K562 (cell line): Measurements from ENCODE around the gene RNF41. TPM values are rescaled to one million over a fixed set of nuclear protein-coding genes. Genes with fewer than 3 reads are reported as not detected.
A peak's percentile ranks its signal among the peaks of the same experiment; 100 is the strongest.

Source experiments
- ATAC-seq: fragments of 200-7000 bp; cut with Tn5 transposase; 3 replicates; pipeline ENCODE4 v1.9.1; 2020; ENCODE audit warnings: moderate library complexity
- BruUV-seq: library from RNA; stranded (reverse); fragments of 400-500 nt; replicated peaks from 2 replicates; lab custom pipeline; 2021; lab: Mats Ljungman, UMichigan
- CTCF ChIA-PET: fragments of 300-600 bp; formaldehyde crosslinking; extraction: SDS; loops from one replicate; lab custom pipeline; 2021; ENCODE audit warnings: low intra/inter-chr PET ratio; lab: Yijun Ruan, JAX
- POLR2A ChIA-PET: fragments of 300-600, 350-650 bp; sonication (Branson Sonifier 250); formaldehyde crosslinking; extraction: SDS; loops from one replicate; lab custom pipeline; 2021; ENCODE audit warnings: antibody characterized with exemption, inconsistent platforms; lab: Yijun Ruan, JAX
- DNase-seq, 4 experiments: peaks; one replicate each; pipeline versions ENCODE4 v3.0.0 to v3.0.0-alpha.2; 2011 to 2018; ENCODE audit warnings: low spot score in 3 of 4, mixed read lengths in 3 of 4; ENCODE audit errors: extremely low read depth in 1 of 4
- FAIRE-seq: peaks from 2 replicates; lab custom pipeline; 2011; peaks lifted over from hg19 to GRCh38; lab: Jason Lieb, UNC
- H2AFZ ChIP-seq: 2 replicates; pipeline ENCODE4 v1.6.0; 2011; ENCODE audit warnings: low read depth, low read length, control low read depth, inconsistent platforms
- H3K27ac ChIP-seq: fragments of 200-600 bp; 3 replicates; pipeline ENCODE4 v1.8.0; 2011; ENCODE audit warnings: low read depth, mild to moderate bottlenecking, control low read depth, inconsistent platforms, low read length, moderate library complexity, mixed read lengths; ENCODE audit errors: extremely low read depth
- H3K27me3 ChIP-seq, 2 experiments: fragments of 300-600 bp in 1 of 2; 2 replicates in 1 of 2; 3 replicates in 1 of 2; pipeline versions ENCODE4 v1.6.0 to v1.8.0; 2011; ENCODE audit warnings: inconsistent platforms in 2 of 2, low read length in 2 of 2, mild to moderate bottlenecking in 1 of 2, mixed read lengths in 1 of 2, moderate library complexity in 1 of 2; ENCODE audit not compliant: control insufficient read depth in 2 of 2, insufficient read depth in 2 of 2
- H3K36me3 ChIP-seq: fragments of 300-600 bp; 3 replicates; pipeline ENCODE4 v1.8.0; 2011; ENCODE audit warnings: mild to moderate bottlenecking, low read length, inconsistent platforms; ENCODE audit not compliant: control insufficient read depth, insufficient read depth
- H3K4me1 ChIP-seq, 2 experiments: fragments of 200-600 bp in 1 of 2; replicated peaks in 1 of 2; 2 replicates in 1 of 2; 3 replicates in 1 of 2; pipeline versions ENCODE4 v1.5.1 to v1.8.0; 2011; ENCODE audit warnings: inconsistent platforms in 2 of 2, low read length in 2 of 2, mild to moderate bottlenecking in 1 of 2, mixed read lengths in 1 of 2, moderate library complexity in 1 of 2; ENCODE audit not compliant: control insufficient read depth in 2 of 2, insufficient read depth in 2 of 2
- H3K4me2 ChIP-seq: 2 replicates; pipeline ENCODE4 v1.6.1; 2011; ENCODE audit warnings: low read length, control low read depth, inconsistent platforms, mixed read lengths; ENCODE audit not compliant: insufficient read depth
- H3K4me3 ChIP-seq: fragments of 200-600 bp; sonication (generic), shearing (Covaris generic); 2 replicates; pipeline ENCODE4 v1.5.1; 2016; ENCODE audit warnings: control low read depth, inconsistent platforms
- H3K79me2 ChIP-seq: fragments of 200-600 bp; 3 replicates; pipeline ENCODE4 v1.8.0; 2011; ENCODE audit warnings: low read length, inconsistent platforms; ENCODE audit not compliant: control insufficient read depth, insufficient read depth
- H3K9ac ChIP-seq, 2 experiments: 2 replicates each; pipeline versions ENCODE4 v1.6.0 to v1.6.1; 2011; ENCODE audit warnings: low read depth in 2 of 2, low read length in 2 of 2, control low read depth in 1 of 2, inconsistent platforms in 1 of 2, mild to moderate bottlenecking in 1 of 2, mixed read lengths in 1 of 2; ENCODE audit not compliant: insufficient read depth in 1 of 2
- H3K9me1 ChIP-seq: one replicate; pipeline ENCODE4 v1.6.0; 2011; ENCODE audit warnings: inconsistent platforms, mild to moderate bottlenecking, low read length, moderate library complexity; ENCODE audit not compliant: control insufficient read depth, insufficient read depth
- H3K9me3 ChIP-seq: replicated peaks from 2 replicates; pipeline ENCODE4 v1.5.1; 2011; ENCODE audit warnings: low read depth, low read length, inconsistent platforms; ENCODE audit not compliant: control insufficient read depth, insufficient read depth
- H4K20me1 ChIP-seq: replicated peaks from 2 replicates; pipeline ENCODE4 v1.6.1; 2011; ENCODE audit warnings: low read length, inconsistent platforms, mixed read lengths; ENCODE audit not compliant: control insufficient read depth, insufficient read depth
- ARNT ChIP-seq, 2 experiments: fragments of 450-650 bp; IDR thresholded peaks; 2 replicates each; pipeline ENCODE4 v1.6.1; 2016; ENCODE audit warnings: mild to moderate bottlenecking in 1 of 2
- DACH1 ChIP-seq: fragments of 450-650 bp; IDR thresholded peaks from 2 replicates; pipeline ENCODE4 v1.6.1; 2018; ENCODE audit not compliant: partially characterized antibody
- GTF2F1 ChIP-seq: IDR thresholded peaks from 2 replicates; pipeline ENCODE4 v1.6.1; 2011; ENCODE audit warnings: low read depth, low read length, improper control_type of control experiment
- HNRNPLL ChIP-seq: fragments of 200-400 bp; formaldehyde crosslinking; IDR thresholded peaks from 2 replicates; pipeline ENCODE4 v1.6.1; 2017; ENCODE audit warnings: low read length, low read depth, mild to moderate bottlenecking; ENCODE audit not compliant: poor library complexity, severe bottlenecking
- MAFF ChIP-seq: IDR thresholded peaks from 2 replicates; pipeline ENCODE4 v1.6.1; 2012; ENCODE audit warnings: low read length, improper control_type of control experiment
- MYC ChIP-seq, 2 experiments: fragments of 250-450 bp in 1 of 2; sonication (Bioruptor Pico) in 1 of 2; IDR thresholded peaks; 2 replicates each; pipeline versions ENCODE4 v1.5.1 to v1.6.1; 2012 to 2021; ENCODE audit warnings: low read depth in 2 of 2, borderline replicate concordance in 1 of 2, improper control_type of control experiment in 1 of 2, low read length in 1 of 2, mild to moderate bottlenecking in 1 of 2, moderate library complexity in 1 of 2
- NEUROD1 ChIP-seq: fragments of 150-350 bp; IDR thresholded peaks from 2 replicates; pipeline ENCODE4 v1.6.1; 2014; ENCODE audit warnings: borderline replicate concordance, low read length, low read depth; ENCODE audit not compliant: partially characterized antibody
- NR3C1 ChIP-seq: sonication (generic); formaldehyde crosslinking; IDR thresholded peaks from 2 replicates; pipeline ENCODE4 v1.8.1; 2022; ENCODE audit warnings: missing genetic modification reagents
- NRF1 ChIP-seq, 2 experiments: fragments of 450-650 bp; IDR thresholded peaks in 1 of 2; conservative IDR thresholded peaks in 1 of 2; 2 replicates each; pipeline ENCODE4 v1.6.1; 2014; ENCODE audit warnings: mild to moderate bottlenecking in 2 of 2
- SMAD4 ChIP-seq: fragments of 250-450 bp; sonication (Bioruptor Pico); conservative IDR thresholded peaks from 2 replicates; pipeline ENCODE4 v1.8.0; 2021; ENCODE audit warnings: inconsistent platforms, mild to moderate bottlenecking, moderate library complexity
- ZFP30 ChIP-seq: fragments of 250-450 bp; sonication (Bioruptor Pico); IDR thresholded peaks from 2 replicates; pipeline ENCODE4 v1.8.0; 2022; ENCODE audit warnings: moderate library complexity, mild to moderate bottlenecking, inconsistent platforms, borderline replicate concordance
- ZNF431 ChIP-seq: sonication (generic); formaldehyde crosslinking; IDR thresholded peaks from 2 replicates; pipeline ENCODE4 v1.8.0; 2022; ENCODE audit warnings: mild to moderate bottlenecking, missing genetic modification reagents
- WGBS: fragments of 100-300 bp; shearing (Covaris generic); methylation state at CpG from one replicate; pipeline ENCODE4 v1.1.6; 2016; ENCODE audit warnings: low coverage, mixed read lengths; ENCODE audit not compliant: insufficient coverage; ENCODE audit errors: missing lambda C conversion rate; 5-methylcytosine and 5-hydroxymethylcytosine counted together
- in situ Hi-C: fragments of 300-500 bp; cut with MboI; formaldehyde crosslinking; loops from 4 replicates; pipeline ENCODE4 v1.15.0; 2018; ENCODE audit warnings: inconsistent platforms, mixed read lengths
- intact Hi-C: fragments of 100-400 bp; cut with micrococcal nuclease; formaldehyde crosslinking; loops from 2 replicates; pipeline ENCODE4 v1.14.2; 2022
- polyA plus RNA-seq, 8 experiments: library from polyadenylated mRNA; depleted of rRNA in 4 of 8; stranded (reverse) in 5 of 8; unstranded in 3 of 8; fragments of >200 nt; fragmentation: Nextera tagmentation in 2 of 8; fragmentation: Illumina TruSeq in 1 of 8; extraction: Ambion mirVana in 2 of 8; extraction: Trizol in 1 of 8; gene quantifications; 2 replicates each; pipeline versions ENCODE4 v1.2.1 to v1.2.3, GENCODE V29; 2011 to 2014; ENCODE audit warnings: inconsistent platforms in 1 of 8, missing spikeins in 1 of 8
- total RNA-seq, 7 experiments: library from RNA; depleted of rRNA in 6 of 7; stranded (reverse); fragments of >200 nt in 6 of 7; fragmentation: Illumina TruSeq in 2 of 7; extraction: Trizol in 2 of 7; gene quantifications; 2 replicates each; pipeline versions ENCODE4 v1.2.1 to v1.2.3, GENCODE V29; 2011 to 2021; ENCODE audit warnings: low replicate concordance in 1 of 7
- TF ChIP-seq, protein P1 (sequence below): fragments of 450-650 bp; IDR thresholded peaks from one replicate; pipeline ENCODE4 v1.6.1; 2018; ENCODE audit warnings: mild to moderate bottlenecking, moderate library complexity; ENCODE audit not compliant: partially characterized antibody

Gene RNF41
- total and polyA plus RNA-seq, 9 of the 15 experiments (the other 6 are each of a cell fraction or from before 2014, with no cell fraction given): 28.2 to 46.8 (median 33.8) TPM

DNA sequence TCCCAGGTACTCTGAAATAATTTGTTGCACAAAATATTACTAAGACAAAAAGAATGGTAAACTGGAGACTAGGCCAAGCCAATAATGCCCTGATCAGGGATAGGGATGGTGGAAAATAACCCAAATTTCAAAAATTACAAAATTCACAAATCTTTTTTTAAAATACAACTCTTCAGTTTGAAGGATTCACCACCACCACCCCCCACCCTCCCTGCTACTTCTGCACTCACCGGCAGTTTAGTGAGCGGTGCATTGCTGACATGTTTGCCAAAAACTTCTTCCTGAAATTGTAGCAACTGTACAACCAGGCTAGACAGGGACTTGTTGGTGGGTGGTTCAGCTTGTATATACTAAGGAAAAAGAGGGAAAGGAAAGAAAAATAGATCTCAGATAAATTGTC lies 34.8 kb downstream of the RNF41 start:
- DNase-seq: no peak
- POLR2A ChIA-PET: interaction anchor here (1.7 to 5.9 kb wide), 5 partner anchors 10 to 68 kb away, joined by 10 to 54 read pairs (median 11); partner anchors contain the start of genes ESYT1, MYL6 and ZC3H10
- Histone ChIP-seq H3K4me3 (peak overlapping the region; percentile 85; the same call in 1 of the 2 replicates), H3K27ac (peak overlapping the region; percentile 26; the same call in 1 of the 3 replicates), H3K36me3 (peaks cover 53% of the 10 kb centered on the region), H3K9me1 (no peaks in the 10 kb centered on the region), H3K4me1 (peaks cover 4 to 16% of the 10 kb centered on the region in 2 experiments; a peak in 3 of 5 replicates), H3K79me2 (peaks cover 42% of the 10 kb centered on the region), H4K20me1 (no peaks in the 10 kb centered on the region), H3K27me3 (no peaks in the 10 kb centered on the region), H3K4me2 (peak overlapping the region; percentile 90; the same call in 1 of the 2 replicates), H2AFZ (no peak overlapping the region), H3K9me3 (no peaks in the 10 kb centered on the region), H3K9ac (peak overlapping the region; percentile 26 to 79; a peak in 3 of 4 replicates)
- no peak for ATAC-seq
- in situ Hi-C loops (loop anchor here (5.0 kb wide), 1 partner anchor 60 kb away; the partner anchor contains the start of gene ESYT1), intact Hi-C loops (no loop called here)
- TF ChIP-seq NRF1 (conservative IDR thresholded peaks at IDR 0.05 in 1 of 2, IDR thresholded peaks at IDR 0.05 in 1 of 2): no peak
- TF ChIP-seq ZFP30 (CRISPR knock-in tag): no peak
- no peak for TF ChIP-seq ZNF431 (CRISPR knock-in tag)
- no peak for TF ChIP-seq ARNT (IDR thresholded peaks at IDR 0.05)
- FAIRE-seq: no peak
- WGBS: 52% methylated on average over 2 of the region's 2 CpGs
- CTCF ChIA-PET: interaction anchor here (1.6 kb wide), 1 partner anchor 68 kb away, joined by 13 read pairs; the partner anchor contains the start of gene ZC3H10
- BruUV-seq: no TSS peak

- no peak overlapping the region for H2AFZ ChIP-seq
- WGBS: 92% methylated on average over 3 of the region's 3 CpGs
- no peak for TF ChIP-seq HNRNPLL
- no peak for TF ChIP-seq NR3C1
- TF ChIP-seq SMAD4 (CRISPR knock-in tag): no peak
- TF ChIP-seq NEUROD1: no peak
- TF ChIP-seq MAFF: no peak
- TF ChIP-seq GTF2F1: no peak
- no peak for TF ChIP-seq MYC (IDR thresholded peaks at IDR 0.05; ENCODE audit: low read depth, low read length)
- TF ChIP-seq MYC (CRISPR knock-in tag; IDR thresholded peaks at IDR 0.05; ENCODE audit: borderline replicate concordance, low read depth): no peak
- TF ChIP-seq, protein P1, sequence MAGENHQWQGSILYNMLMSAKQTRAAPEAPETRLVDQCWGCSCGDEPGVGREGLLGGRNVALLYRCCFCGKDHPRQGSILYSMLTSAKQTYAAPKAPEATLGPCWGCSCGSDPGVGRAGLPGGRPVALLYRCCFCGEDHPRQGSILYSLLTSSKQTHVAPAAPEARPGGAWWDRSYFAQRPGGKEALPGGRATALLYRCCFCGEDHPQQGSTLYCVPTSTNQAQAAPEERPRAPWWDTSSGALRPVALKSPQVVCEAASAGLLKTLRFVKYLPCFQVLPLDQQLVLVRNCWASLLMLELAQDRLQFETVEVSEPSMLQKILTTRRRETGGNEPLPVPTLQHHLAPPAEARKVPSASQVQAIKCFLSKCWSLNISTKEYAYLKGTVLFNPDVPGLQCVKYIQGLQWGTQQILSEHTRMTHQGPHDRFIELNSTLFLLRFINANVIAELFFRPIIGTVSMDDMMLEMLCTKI: no peak
- TF ChIP-seq DACH1: no peak
Observed at GRCh38 chr12:56178347-56178746, 43.4 kb downstream of the RNF41 start.

More at GRCh38 chr12:56178347-56178746, 43.4 kb downstream of the RNF41 start:
- DNase-seq (no peak), FAIRE-seq (no peak), ATAC-seq (peak; percentile 18; the same call in 2 of the 3 replicates)
- Histone ChIP-seq H3K4me3 (no peak overlapping the region), H4K20me1 (no peaks in the 10 kb centered on the region), H3K4me2 (no peak overlapping the region), H3K27me3 (no peaks in the 10 kb centered on the region), H3K9me1 (no peaks in the 10 kb centered on the region), H3K27ac (no peak overlapping the region), H3K4me1 (no peaks in the 10 kb centered on the region), H3K9me3 (no peaks in the 10 kb centered on the region), H3K79me2 (no peaks in the 10 kb centered on the region), H3K9ac (no peak overlapping the region), H3K36me3 (peaks cover 86% of the 10 kb centered on the region)
- CTCF ChIA-PET: no interaction called here
- intact Hi-C loops (no loop called here), in situ Hi-C loops (no loop called here)
- BruUV-seq: no TSS peak
- POLR2A ChIA-PET: interaction anchor here (1.0 to 8.7 kb wide), 3 partner anchors 9 to 16 kb away, joined by 4 to 124 read pairs (median 48); partner anchors contain the start of genes MYL6 and SMARCC2
